Measurements from ENCODE around the gene GALNT9.
"Not testable (repeated sequence)": the region's sequence is repeated elsewhere in the genome, so short reads cannot be mapped to it uniquely, and the experiment has no call there.

Gene GALNT9

GRCh38 chr12:132329036-132329719, at the start of gene GALNT9:
TSS of gene GALNT9 (minus strand) at chr12:132329589. CDS start at chr12:132329203, 386 bp downstream.
- DNase-seq (ENCODE audit: low read depth in 2 of 2), result no peak

- DNase-seq (ENCODE audit: low read depth in 2 of 2), result not testable (repeated sequence)
These were observed 49.7 kb upstream of the GALNT9 start for GRCh38 chr12:132379057-132379456.

GRCh38 chr12:132377147-132377546, 47.8 kb upstream of the GALNT9 start:
- no peak for DNase-seq (ENCODE audit: low read depth in 2 of 2)

GRCh38 chr12:132376464-132376830, 47.1 kb upstream of the GALNT9 start:
- DNase-seq (ENCODE audit: low read depth in 2 of 2), result no peak

- DNase-seq (ENCODE audit: low read depth in 2 of 2), result no peak
These were observed 46.5 kb upstream of the GALNT9 start for GRCh38 chr12:132375747-132376463.

GRCh38 chr12:132374612-132375445, 45.4 kb upstream of the GALNT9 start:
- DNase-seq (ENCODE audit: low read depth in 2 of 2), result no peak

- no peak for DNase-seq (ENCODE audit: low read depth in 2 of 2)
These were observed 44.7 kb upstream of the GALNT9 start for GRCh38 chr12:132373901-132374611.

- no peak for DNase-seq (ENCODE audit: low read depth in 2 of 2)
These were observed 38.5 kb upstream of the GALNT9 start for GRCh38 chr12:132367852-132368251.

- no peak for DNase-seq (ENCODE audit: low read depth in 2 of 2)
These were observed 37.9 kb upstream of the GALNT9 start for GRCh38 chr12:132367071-132367851.

- no peak for DNase-seq (ENCODE audit: low read depth in 2 of 2)
These were observed 37.0 kb upstream of the GALNT9 start for GRCh38 chr12:132366341-132366861.

GRCh38 chr12:132365226-132365625, 35.8 kb upstream of the GALNT9 start:
- no peak for DNase-seq (ENCODE audit: low read depth in 2 of 2)

GRCh38 chr12:132364348-132364902, 35.0 kb upstream of the GALNT9 start:
- DNase-seq (ENCODE audit: low read depth in 2 of 2), result no peak

GRCh38 chr12:132363661-132364347, 34.4 kb upstream of the GALNT9 start:
- DNase-seq (ENCODE audit: low read depth in 2 of 2), result no peak

- DNase-seq (ENCODE audit: low read depth in 2 of 2), result no peak
These were observed 33.7 kb upstream of the GALNT9 start for GRCh38 chr12:132362996-132363660.

GRCh38 chr12:132360906-132361777, 31.8 kb upstream of the GALNT9 start:
- no peak for DNase-seq (ENCODE audit: low read depth in 2 of 2)

- no peak for DNase-seq (ENCODE audit: low read depth in 2 of 2)
These were observed 31.0 kb upstream of the GALNT9 start for GRCh38 chr12:132360410-132360809.

- DNase-seq (ENCODE audit: low read depth in 2 of 2), result no peak
These were observed 30.6 kb upstream of the GALNT9 start for GRCh38 chr12:132359971-132360370.

GRCh38 chr12:132359551-132359950, 30.2 kb upstream of the GALNT9 start:
- DNase-seq (ENCODE audit: low read depth in 2 of 2), result no peak
